Eye (tissue), 1 donor: ENCODE data around the gene HIRA.
"Not testable (repeated sequence)": the region's sequence is repeated elsewhere in the genome, so short reads cannot be mapped to it uniquely, and the experiment has no call there.

Experiments
- DNase-seq: peaks from one replicate; pipeline ENCODE4 v3.0.0-alpha.2; 2015

The HIRA gene

DNA sequence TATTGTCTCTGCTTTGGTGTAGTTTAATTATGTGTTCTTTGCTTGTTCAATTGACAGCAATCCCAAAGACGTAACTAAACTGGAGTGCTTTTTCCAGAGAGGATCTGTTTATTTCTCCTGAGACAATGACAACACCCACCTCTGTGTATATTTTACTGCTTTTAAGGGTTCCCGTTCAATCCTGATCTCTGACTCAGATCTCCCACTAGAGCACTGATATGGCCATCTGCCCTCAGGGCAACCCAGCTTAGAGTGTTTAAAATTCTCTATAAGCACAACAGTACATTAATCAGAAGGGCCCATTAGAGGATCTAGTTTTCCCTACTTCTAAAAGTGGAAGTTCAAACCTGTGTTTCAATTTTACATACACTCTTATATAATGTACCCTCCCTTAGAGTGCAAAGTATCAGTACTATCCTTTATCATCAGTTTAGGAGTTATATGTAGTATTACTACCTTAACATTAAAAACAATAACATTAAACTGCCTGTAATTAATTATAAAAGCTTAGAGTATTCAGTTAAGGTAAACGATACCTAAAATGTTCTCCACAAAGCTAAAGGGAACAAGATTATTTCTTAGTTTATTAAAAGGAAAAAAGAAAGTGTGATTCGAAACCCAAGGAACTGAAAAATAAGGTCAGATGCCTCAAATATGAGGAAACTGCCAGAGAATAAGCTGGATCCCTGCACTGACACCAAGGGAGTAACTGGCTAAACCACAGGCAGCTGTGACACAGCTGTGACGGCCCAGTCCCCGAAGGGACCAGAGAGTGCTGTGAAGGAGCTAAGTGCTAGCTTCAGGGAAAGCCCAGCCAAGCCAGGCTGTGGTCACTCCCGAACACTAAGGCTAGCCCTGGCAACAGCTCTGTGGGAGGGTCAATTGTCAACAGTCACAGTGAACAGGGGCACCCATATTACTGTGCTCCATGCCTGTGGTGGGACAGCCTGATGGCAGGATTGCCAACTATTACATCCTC lies 32.2 kb upstream of the HIRA start:
- peak; percentile 48 for DNase-seq

DNA sequence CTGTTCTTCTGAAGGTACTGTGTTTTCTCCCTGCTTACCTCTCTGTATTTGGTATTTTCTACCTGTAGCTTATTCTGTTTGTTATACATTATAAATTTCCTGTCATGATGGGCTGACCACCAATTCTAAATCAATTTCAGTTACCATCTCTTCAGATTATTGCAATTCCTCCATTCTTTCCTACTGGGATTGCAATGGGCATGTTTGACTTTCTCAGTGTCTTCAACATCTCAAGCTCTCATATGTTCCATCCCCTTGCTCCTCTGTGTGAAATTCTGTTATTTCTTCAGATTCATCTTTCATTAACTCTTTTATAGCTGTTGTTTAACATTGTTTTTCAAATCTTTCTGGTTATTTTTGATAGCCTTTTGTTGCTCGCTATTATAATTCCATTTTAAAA lies 31.5 kb upstream of the HIRA start:
- DNase-seq, result no peak

DNA sequence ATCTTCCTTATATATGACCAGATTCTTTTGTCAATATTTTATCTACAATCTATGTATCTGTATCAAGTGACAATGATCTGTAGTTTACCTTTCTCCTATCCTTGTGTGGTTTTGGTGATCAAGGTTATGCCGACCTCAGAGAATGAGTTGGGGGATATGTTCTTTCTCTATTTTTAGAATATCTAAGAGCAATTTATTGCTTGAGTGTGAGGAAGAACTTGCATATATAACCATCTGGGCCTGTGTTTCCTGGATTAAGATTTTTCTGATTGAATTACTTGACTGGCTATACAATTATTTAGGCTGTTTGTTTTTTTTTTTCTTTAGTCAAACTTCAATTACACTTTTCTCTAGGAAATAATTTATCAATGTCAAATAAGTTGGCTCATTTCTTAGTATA lies 30.0 kb upstream of the HIRA start:
- DNase-seq, result no peak

DNA sequence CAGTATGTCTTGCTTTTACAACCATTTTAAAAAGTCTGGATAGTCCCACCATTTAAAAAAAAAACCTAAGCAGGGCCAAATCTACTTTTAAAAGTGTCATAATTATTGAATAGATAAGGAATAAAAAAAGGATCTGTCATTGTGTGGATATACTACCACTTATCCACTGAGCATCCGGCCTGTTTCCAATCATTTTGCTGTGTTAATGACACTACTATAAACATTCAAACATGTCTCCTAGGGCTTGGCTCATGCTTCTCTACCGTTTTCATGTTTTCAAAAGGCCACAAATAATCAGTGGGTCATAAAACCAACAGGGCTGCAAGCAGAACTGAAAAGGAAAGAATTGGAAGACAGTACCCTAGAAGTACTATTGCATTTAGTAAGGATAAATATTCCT lies 28.5 kb upstream of the HIRA start:
- DNase-seq, result no peak

DNA sequence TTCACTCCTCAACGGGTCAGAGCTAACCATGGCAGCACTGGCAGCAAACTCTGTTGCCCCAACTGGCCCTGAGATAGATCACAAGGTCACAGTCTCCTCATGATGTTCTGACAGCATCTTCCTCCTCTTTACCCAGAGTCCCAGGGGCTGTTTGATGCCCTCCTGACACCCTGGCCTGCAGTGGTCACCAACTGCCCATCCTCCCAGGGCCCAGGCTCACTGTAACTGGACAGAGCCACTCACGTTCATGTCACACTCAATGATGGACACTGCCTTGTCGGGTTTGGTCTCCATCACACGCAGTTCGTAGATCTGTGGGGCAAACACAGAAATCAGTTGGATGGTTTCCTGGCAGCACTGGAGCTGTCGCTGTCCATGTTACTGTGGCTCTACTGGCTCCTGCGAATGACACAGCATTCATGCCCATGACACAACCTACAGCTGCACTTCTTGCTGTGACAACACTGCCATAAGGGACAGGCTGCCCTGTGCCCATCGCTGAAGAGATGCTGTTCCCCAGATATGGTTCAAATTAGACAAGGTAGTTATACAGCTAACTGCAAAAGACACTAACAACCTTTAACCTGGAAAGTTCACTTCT lies 26.4 kb upstream of the HIRA start:
- DNase-seq, result no peak

DNA sequence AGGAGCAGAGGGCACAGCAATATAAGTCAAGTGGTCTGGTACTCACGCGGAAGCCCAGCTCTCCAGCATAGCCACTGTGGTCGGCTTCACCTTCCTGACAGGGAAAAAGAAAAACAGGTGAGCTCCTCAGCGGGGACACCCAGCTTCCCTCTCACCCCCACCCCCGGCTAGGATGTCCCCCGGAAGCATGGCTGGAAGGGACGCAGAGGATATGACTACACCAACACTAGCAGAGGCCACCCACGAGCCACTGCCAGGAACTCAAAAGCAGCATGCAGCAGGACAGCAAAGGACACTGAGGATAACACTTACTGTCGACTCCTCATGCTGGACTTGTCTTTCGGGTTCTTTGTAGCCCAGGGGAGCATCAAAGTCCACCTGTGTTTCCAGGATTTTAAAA lies 25.0 kb upstream of the HIRA start:
- no peak for DNase-seq

DNA sequence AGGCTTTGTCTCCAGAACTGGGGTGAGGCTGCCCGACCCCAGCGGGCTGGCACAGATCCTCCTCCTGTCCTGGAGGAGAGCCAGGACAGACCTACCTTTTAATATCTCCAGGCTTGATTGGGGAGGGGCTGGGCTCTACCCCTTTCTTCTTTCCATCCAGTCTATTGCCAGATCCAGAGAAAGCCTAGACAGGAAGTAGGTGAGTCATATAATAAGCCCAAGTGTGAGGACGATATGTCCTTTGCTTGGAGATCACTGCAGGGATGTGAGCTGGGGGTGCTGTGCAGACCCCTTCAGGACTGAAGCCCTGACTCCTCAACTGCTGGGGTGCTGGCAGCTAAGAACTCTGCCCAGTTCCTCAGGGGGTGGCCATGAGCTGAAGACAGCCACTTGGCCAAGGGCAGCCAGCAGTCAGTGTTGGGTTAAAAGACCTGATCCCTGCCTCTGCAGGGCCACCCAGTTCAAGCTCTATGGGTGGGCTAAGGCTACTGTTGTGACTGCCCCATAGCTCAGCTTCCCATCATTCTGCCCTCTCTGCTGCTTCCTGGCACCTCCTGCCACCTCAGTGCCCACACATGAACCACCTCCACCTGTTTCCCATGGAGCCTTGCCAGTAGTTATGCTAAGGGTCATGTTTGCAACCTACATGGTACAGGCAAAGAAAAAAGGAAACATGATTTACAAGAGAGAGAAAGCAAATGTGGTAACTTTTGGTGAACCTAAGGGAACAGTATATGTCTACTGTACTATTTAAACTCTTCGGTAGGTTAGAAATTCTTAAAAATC lies 24.2 kb upstream of the HIRA start:
- no peak for DNase-seq

DNA sequence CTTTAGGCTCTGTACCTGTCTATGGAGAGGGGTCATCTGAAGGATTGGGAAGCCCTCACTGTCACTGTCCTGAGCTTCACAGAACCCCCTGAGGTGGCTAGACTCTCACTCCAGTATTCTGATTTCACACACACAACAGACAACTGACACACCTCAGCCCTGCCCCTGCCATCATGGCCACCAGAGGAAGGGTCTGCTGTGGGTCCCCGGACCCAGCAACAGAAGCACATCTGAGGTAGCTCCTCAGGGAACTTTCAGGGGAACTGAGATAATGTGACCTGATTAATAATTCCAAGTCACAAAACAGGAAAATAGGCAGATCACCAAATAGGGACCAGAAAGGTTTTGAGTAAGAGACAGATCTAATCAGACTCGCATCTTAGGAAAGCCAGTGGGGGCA lies 23.5 kb upstream of the HIRA start:
- DNase-seq, result no peak

DNA sequence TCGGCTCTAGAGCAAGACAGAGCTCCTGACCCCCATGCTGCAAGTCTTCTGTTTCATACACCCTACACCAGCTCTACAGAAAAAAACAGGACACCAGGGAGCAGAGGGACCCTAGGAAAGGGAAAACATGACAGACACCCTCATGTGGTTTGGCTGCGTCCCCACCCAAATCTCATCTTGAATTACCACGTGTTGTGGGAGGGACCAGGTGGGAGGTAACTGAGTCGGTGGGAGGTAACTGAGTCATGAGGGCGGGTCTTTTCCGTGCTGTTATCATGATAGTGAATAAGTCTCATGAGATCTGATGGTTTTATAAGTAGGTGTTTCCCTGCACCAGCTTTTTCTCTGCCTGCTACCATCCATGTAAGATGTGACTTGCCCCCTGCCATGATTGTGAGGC lies 22.6 kb upstream of the HIRA start:
- DNase-seq, result no peak

DNA sequence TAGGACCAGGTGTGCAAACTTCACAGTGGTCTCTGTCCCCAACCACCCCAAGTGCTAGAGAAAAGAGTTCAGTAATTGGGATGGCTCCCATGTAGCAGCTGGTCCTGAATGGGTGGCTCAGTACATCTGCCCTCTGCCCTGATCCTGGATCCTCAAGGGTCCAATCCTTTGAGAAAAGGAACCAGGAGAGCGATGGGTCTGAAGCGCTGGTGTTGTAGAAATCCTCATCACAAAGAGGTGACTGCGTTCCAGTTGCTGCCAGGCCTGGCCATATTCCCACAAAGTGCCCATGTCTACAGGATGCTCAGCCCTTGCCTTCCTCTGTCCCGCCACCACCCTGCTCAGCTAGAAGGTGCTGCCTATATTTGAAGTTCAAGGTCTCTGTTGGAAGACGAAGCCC lies 22.2 kb upstream of the HIRA start:
- no peak for DNase-seq

DNA sequence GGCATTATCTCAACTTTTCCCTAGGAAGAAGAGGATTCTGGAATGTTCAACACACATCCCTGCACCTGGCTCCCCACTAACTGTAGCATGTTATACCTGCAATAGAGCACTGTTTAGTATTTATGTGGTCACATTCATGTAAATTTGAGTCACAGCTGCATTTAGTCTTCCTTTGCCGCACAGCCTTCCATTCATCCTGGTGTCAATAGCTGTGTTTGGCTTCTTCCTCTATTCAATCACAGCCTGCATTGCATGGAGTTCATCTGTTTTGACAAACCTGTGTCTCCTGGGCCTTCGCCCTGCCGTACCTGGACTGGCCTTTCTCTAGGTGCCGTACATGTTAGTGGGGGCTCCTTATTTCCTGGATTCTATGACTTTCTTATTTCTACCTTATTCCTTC lies 20.0 kb upstream of the HIRA start:
- no peak for DNase-seq

DNA sequence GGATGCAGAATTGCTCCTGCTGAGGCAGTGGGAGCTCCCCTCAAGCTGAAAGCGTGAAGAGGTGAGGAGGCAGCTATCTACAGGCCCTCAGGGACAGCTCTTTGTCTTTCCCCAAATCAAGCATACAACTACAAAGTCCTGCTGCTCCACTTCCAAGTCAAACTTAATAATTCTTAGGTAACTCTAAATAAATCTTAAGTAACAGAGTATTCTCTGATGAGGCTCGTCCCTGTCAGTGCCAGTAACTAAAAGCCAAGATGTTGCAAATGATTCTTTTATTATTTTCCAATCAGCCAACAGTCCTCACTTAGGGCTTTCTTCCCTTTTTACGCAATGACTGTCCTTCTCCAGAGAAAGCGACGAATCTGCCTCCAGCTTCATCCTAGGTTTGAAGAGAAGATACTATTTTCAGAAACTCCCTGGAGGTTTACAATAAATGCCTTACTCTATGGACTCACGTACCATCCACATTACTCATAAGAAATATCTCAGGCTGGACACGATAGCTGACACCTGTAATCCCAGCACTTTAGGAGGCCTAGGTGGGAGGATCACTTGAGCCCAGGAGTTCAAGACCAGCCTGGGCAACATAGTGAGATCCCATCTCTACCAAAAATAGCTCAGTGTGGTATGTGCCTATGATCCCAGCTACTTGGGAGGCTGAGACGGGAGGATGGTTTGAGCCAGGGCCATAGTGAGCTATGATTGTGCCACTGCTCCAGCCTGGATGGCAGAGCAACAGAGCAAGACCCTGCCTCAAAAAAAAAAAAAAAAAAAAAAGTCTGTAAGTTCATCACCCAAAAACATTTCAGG lies 19.0 kb upstream of the HIRA start:
- DNase-seq, result no peak

DNA sequence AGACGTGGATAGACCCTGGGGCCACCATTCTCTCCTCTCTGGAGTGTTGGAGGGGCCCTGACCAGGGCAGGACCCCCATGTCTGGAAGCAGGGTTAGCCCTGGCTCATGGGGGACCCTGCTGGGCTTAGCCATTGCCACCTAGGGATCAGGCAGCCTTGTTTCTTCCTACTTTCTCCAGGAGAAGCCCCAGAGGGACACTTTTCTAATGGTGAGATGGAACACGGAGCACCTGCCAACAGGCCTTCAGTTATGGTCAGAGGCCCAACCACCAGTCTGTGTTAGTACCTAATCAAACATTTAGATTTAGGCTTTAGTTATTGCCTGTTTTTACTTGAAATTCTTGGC lies 17.9 kb upstream of the HIRA start:
- no peak for DNase-seq

DNA sequence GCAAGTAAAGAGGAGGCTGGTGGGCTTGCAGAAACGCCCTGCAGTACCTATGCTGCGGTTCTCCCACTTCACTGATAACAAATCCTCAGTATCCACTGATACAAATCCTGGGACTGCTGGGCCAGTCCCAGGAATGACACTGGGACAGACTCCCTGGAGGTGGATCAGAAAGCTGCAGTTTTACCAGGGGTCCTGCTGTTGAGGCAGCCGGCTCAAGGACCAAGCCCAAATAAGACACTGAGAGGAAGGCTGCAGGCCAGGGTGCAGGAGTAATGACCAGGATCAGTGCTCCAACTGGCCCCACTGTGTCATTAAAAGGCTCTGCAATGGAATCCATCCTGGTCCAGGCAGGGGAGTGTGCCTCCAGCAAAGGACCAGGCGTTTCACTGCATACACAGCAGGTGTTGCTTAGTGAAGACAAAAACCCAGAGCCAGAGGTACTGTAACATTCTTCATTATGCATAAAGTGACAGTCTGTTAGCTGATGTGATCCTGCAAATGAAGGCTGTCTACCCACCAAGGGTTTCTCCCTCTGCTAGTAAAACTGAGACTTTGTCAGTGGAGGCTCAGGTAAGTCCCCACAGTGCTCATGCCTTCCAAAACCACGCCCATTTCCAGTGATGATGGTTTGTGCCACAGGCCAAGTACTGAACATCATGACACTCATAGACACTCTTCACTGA lies 17.3 kb upstream of the HIRA start:
- DNase-seq, result peak; percentile 2

DNA sequence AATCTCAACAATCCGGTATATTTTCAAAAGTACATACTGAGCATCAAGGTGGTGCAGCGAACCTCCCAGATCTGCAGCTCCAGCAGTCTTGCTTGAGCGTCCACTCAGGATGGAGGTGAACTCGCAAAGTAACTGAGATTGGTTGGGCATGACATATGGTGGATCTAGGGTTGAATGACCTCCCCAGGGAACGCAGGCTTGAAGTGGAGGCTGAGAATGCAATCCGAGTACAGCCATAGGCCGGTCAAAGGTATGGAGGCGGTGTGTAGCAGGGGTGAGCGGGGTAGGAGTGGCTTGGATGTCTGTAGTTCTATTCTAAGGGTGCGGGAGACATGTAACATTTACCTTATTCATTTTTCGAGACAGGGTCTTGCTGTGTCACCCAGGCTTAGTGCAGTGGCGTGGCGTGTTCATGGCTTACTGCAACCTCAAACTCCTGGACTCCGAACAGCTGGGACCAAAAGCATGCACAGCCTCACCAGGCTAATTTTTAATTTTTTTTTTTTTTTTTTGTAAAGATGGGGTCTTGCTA lies 16.6 kb upstream of the HIRA start:
- DNase-seq, result peak; percentile 89

DNA sequence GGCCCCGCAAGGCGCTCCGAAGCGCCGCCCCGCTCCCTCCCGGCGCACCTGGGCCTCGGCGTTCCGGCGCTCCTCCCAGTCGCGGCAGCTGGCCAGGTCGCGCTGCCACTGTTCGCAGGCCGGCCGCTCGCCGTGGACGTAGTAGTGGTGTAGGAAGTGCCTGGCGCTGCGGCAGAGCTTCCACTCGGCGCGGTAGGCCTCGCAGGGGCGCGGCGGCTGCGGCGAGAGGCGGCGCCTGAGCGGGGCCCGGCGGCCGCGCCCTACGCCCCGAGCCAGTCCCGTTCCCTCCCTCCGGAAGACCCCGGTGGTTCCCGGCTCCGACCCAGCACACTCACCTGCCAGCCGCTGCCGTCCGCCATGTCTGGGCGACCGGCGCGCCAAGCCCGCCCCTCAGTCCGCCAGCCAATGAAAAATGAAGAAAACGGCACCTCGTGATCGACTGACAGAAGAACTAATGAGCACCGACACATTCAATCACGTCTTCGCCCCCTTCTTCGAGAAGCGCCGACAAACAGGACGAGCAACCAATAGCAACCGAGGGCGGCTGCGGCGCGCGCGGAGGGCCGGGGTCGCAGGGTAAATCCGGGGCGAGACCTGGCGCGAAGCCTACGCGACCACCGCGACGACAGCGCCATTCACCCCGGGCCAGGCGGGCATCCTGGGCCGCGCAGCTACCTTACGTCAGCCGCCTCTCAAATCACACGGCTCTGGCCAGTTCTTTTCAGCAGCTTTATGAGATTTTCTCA lies 16.0 kb upstream of the HIRA start, which contains the start of gene C22orf39:
Gene C22orf39, minus strand, starts transcription at position 382 of the 746 bp plus-strand sequence. Its CDS starts 23 bp downstream, at position 359.
- DNase-seq, result peak; percentile 98

DNA sequence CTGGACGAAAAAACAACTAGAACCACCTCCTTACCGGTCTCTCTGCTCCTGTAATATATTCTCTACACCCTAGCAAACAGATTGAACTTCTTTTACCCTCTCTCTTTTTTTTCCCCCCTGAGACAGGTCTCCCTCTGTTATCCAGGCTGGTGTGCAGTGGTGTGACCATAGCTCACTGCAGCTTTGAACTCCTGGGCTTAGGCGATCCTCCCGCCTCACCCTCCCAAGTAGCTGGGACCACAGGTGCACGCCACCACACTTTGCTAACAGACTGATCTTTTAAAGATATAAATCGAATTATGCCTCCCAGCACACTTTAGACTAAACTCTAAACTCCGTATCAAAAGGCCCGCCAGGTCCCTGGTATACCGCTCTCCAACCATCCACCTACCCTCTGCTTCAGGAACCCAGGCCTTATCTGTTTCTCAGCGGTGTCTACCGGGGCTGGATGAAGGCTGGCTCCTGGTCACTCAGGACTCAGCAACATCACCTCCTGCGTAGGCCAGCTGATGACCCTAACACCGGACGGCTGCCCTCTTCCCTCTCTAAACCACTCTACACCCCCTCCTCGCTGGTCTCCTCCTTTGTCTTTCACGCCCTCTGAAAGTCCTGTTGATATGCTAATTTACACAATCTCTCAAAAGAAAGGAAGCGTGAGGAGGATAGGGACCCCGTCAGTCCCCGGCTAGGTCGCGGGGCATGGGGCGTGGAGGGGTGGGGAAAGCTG lies 15.2 kb upstream of the HIRA start:
- DNase-seq, result peak; percentile 64

DNA sequence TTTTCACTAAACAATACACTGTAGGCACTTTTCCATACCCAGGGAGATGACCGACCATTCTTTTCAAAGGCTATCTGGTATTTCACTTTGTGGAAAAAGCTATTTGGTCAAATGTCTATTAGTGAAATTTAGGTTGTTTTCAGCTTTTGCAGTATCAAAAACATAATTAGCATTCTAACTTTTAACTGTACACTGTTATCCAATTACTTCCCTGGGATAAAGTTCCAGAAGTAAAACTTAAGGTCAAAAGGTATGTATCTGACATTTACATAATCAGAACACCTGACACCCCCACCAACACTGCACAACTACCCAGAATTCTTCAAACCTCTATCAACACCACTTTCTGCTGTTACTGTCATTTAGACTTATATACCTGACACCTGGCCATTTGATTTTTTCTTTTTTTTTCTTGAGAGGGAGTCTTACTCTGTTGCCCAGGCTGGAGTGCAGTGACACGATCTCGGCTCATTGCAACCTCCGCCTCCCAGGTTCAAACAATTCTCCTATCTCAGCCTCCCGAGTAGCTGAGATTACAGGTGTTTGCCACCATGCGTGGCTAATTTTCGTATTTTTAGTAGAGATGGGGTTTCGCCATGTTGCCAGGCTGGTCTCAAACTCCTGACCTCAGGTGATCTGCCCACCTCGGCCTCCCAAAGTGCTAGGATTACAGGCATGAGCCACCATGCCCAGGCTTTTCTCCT lies 13.9 kb upstream of the HIRA start:
- DNase-seq, result not testable (repeated sequence)

DNA sequence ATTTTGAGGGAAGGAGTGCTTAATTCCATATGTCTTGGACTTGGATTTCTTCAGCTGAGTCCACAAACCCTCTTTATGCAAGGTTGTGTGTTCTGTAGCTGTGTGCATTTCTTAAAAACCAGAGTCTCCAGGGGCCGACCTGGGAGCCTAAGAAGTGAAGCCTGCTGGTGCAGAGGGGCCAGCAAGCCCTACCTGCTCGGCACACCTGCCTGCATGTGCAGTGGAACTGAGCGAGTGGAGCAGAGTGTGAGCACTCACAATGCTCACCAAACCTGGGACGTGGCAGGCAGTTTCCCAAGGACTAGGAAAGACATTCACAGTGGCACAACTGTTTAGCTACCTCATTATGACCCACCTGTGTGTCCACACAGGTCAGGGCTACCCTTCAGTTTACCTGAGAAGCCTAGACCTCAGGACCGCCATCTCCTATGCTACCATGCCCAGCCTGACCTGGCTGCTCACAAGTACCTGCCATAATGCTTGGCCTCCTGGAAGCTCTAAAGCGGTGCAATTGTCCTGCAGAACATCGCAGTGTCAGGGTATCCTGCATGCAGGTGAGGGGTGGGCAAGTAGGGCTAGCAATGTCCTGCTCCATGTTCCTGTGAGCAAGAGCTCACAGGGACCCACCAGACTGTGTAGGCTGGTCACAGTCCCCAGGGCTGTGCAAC lies 12.1 kb upstream of the HIRA start:
- no peak for DNase-seq
